ENCODE results near the gene RPN2.

- TF ChIP-seq CTCF (conservative IDR thresholded peaks at IDR 0.05 in 1 of 2, IDR thresholded peaks at IDR 0.05 in 1 of 2; ENCODE audit: low read depth in 1 of 2, low read length in 2 of 2) (no peak), EZH2 (IDR thresholded peaks at IDR 0.05; ENCODE audit: low read length, missing control alignments) (no peak)
Observed at GRCh38 chr20:37178839-37179682, at the start of gene RPN2, which contains the start of gene MROH8.

Measured in fibroblast of lung (primary cell).